ENCODE results near the gene AFAP1L2. TPM values are rescaled to one million over a fixed set of nuclear protein-coding genes. Genes with fewer than 3 reads are reported as not detected.

AFAP1L2 gene, protein sequence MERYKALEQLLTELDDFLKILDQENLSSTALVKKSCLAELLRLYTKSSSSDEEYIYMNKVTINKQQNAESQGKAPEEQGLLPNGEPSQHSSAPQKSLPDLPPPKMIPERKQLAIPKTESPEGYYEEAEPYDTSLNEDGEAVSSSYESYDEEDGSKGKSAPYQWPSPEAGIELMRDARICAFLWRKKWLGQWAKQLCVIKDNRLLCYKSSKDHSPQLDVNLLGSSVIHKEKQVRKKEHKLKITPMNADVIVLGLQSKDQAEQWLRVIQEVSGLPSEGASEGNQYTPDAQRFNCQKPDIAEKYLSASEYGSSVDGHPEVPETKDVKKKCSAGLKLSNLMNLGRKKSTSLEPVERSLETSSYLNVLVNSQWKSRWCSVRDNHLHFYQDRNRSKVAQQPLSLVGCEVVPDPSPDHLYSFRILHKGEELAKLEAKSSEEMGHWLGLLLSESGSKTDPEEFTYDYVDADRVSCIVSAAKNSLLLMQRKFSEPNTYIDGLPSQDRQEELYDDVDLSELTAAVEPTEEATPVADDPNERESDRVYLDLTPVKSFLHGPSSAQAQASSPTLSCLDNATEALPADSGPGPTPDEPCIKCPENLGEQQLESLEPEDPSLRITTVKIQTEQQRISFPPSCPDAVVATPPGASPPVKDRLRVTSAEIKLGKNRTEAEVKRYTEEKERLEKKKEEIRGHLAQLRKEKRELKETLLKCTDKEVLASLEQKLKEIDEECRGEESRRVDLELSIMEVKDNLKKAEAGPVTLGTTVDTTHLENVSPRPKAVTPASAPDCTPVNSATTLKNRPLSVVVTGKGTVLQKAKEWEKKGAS
- 1.0 and 1.9 TPM in 2 replicates for total RNA-seq

DNA sequence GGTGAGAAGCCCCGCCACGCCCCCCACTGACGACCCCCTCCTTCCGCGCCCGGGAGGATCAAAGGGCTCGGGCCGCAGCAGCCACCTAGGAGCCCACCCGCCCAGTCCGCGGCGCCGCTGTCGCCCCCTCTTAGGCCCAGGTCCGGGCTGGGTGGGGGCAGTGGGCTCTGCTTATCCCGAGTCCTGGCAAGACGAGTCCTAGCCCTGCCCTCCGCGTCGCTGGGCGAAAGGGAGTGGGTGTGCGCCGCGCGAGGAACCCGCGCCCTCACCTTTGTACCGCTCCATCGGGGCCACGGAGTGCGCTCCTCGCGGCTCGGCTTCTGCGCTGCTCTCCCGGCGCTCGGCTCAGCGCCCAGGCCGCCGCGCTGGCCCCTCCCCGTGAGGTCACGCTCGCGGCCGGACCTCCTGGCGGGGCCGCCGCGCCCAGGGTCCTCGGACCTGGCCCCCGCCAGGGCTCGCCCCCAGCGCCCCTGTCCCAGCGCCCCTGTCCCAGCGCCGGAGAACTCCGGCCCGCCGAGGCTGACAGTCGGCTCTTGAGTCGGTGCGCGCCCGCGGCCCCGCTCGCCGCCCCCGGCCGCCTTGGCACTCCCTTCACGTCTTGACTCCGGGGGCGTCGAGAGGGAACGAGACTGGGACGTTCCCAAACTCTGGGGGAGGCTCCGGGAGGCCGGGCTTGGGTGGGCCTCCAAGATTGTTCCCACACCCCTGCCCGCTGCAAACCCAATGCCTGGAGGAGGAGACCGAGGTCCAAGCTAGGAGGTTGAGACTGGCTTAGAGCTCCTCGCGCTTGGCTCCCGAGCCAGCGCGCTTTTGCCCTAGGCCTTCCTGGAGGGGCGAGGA is at the start of gene AFAP1L2:
Gene AFAP1L2 (minus strand): TSS at position 332 of the 840 bp plus-strand sequence. CDS start 47 bp downstream, at position 285.

Other genes starting within 250 kb of the AFAP1L2 start
- gene CCDC186, start 230.3 kb downstream of the AFAP1L2 start, total RNA-seq, result 4.0 TPM in 2 replicates
- gene TDRD1, start 225.1 kb downstream of the AFAP1L2 start, total RNA-seq, result not detected in 2 replicates
- gene VWA2, start 165.2 kb downstream of the AFAP1L2 start, total RNA-seq, result not detected in 2 replicates